GM20431 (cell line): ENCODE data around the gene TIPRL.
"Not testable (repeated sequence)": the region's sequence is repeated elsewhere in the genome, so short reads cannot be mapped to it uniquely, and the experiment has no call there.

Experiments
- in situ Hi-C: fragments of 300-500 bp; cut with MseI, MboI; formaldehyde crosslinking; loops from one replicate; pipeline ENCODE4 v1.15.0; 2020; ENCODE audit warnings: low sequenced_read_pairs; ENCODE audit not compliant: unreplicated experiment

Gene TIPRL

GRCh38 chr1:168207673-168208072 is 28.9 kb downstream of the TIPRL start:
- in situ Hi-C loops: not testable (repeated sequence)

GRCh38 chr1:168210312-168210711 is 31.6 kb downstream of the TIPRL start:
- in situ Hi-C loops: no loop called here

GRCh38 chr1:168213349-168213748 is 34.6 kb downstream of the TIPRL start:
- in situ Hi-C loops: no loop called here

GRCh38 chr1:168216171-168216570 is 37.4 kb downstream of the TIPRL start:
- in situ Hi-C loops: no loop called here

GRCh38 chr1:168217664-168218063 is 38.9 kb downstream of the TIPRL start:
- in situ Hi-C loops: no loop called here

- in situ Hi-C loops: no loop called here
Measured at GRCh38 chr1:168218658-168219057, 39.9 kb downstream of the TIPRL start.

GRCh38 chr1:168220470-168220871 is 41.7 kb downstream of the TIPRL start:
- in situ Hi-C loops: no loop called here

- in situ Hi-C loops: no loop called here
Measured at GRCh38 chr1:168221275-168221674, 42.5 kb downstream of the TIPRL start.

- in situ Hi-C loops: no loop called here
Measured at GRCh38 chr1:168223261-168223660, 44.5 kb downstream of the TIPRL start.

- in situ Hi-C loops: no loop called here
Measured at GRCh38 chr1:168223681-168224540, 45.1 kb downstream of the TIPRL start.

GRCh38 chr1:168224991-168225390 is 46.2 kb downstream of the TIPRL start:
- in situ Hi-C loops: no loop called here

GRCh38 chr1:168225476-168226190 is 46.9 kb downstream of the TIPRL start, which contains the start of gene SFT2D2:
Gene SFT2D2 (plus strand): TSS chr1:168226004. CDS start chr1:168226080, 76 bp downstream.
- in situ Hi-C loops: no loop called here

GRCh38 chr1:168227620-168228019 is 48.9 kb downstream of the TIPRL start:
- in situ Hi-C loops: no loop called here

- in situ Hi-C loops: no loop called here
Measured at GRCh38 chr1:168229893-168230292, 51.1 kb downstream of the TIPRL start.

GRCh38 chr1:168230709-168231108 is 51.9 kb downstream of the TIPRL start:
- in situ Hi-C loops: no loop called here

- in situ Hi-C loops: no loop called here
Measured at GRCh38 chr1:168234846-168235547, 56.2 kb downstream of the TIPRL start.

GRCh38 chr1:168235548-168235885 is 56.8 kb downstream of the TIPRL start:
- in situ Hi-C loops: no loop called here

GRCh38 chr1:168235937-168236336 is 57.2 kb downstream of the TIPRL start:
- in situ Hi-C loops: no loop called here

- in situ Hi-C loops: no loop called here
Measured at GRCh38 chr1:168236836-168237611, 58.3 kb downstream of the TIPRL start.

GRCh38 chr1:168243198-168243597 is 64.4 kb downstream of the TIPRL start:
- in situ Hi-C loops: no loop called here
